UCSD-AML1 (cell line): ENCODE results near the gene CDH4.
"Not testable (repeated sequence)": the region's sequence is repeated elsewhere in the genome, so short reads cannot be mapped to it uniquely, and the experiment has no call there.

Experiments used
- DNase-seq: peaks from one replicate; lab custom pipeline; 2025; ENCODE audit not compliant: unreplicated experiment; lab: John Stamatoyannopoulos, UW

The CDH4 gene

DNA sequence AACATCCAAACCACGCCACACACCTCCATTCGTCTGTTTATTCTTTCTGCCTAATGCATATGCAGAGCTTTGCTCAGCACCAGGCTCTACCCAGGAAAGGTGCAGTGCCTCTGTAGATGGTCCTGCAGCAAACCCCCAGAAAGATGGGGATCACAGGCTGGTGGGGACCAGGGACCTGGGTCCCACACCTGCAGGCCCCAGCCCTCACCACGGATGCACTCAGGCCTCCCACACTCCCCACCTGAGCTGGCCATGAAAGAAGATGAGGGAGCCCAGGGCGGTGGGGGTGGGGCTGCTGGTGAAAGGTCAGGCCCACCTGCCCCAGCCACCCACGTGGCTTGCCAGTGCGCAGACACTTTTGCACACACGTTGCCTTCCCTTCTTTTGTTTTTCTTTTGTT lies 595.9 kb downstream of the CDH4 start:
- DNase-seq: no peak

DNA sequence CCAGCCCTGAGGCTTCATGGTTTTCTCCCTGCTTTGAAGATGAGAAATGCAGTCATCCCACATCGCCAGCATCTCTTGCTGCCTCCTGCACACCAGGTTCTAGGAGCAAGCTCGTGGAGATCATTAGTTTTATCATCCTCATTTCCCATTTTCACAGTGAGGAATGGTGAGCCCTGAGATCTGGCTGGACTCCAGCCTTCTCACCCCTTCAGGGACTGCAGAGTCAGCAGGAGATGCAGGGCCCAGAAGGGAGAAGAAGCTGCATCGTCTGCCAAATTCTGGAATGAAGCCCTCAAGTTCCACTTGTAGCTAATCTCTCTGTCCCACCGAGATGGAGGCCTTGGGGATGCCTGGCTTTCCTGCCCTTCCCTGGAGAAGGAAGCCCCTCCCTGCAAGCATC lies 596.8 kb downstream of the CDH4 start:
- DNase-seq: no peak

DNA sequence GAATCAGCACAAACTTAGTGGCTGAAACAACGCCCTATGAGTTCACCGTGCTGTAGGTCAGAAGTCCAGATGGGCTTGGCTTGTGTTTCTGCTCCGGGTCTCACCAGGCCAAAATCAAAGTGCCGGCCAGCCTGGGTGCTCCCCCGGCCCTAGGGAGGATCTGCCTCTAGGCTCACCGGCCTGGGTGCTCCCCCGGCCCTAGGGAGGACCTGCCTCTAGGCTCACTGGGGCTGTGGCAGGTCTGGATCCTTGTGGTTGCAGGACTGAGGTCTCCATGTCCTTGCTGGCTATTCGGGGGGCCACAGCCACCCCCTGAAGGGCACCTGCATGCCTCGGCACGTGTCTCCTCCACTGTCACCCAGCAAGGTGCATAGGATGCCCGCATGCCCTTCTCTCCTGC lies 597.3 kb downstream of the CDH4 start:
- no peak for DNase-seq

DNA sequence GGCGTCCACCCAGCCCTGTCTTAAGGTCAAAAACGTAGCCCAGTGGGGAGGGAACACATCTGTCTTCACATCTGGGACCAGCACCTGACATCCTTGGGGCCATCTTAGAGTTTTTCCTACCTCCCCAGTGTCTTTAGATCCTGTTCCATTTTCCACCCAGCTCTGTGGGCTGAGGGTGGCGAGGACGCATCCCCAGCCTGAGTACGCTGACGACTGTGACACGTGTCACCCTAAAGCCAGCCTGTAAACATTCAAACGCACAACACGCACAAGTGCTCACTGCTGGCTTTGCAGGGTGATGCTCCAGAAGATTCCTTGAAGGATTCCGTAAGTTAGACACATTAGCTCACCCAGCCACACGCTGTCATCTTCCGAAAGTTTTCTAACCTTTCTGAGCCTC lies 597.8 kb downstream of the CDH4 start:
- DNase-seq: no peak

DNA sequence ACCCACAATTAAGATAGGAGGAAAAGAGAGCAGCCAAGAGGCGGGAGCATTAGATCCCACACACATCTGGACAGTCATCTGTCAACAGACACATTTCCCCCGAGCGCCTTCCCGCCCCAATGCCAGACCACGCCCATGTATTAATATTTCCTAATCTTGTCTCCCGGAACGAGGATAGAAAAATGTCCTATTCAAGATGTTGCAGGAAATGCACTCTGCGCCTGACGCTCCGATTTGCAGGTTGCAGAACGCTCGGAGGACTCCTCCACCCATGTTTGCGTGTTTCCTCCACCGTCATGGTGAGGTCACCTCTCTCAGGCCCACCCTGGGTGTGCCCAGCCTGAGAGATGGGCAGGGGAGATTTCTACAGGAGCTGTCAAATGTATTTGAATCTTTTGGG lies 598.4 kb downstream of the CDH4 start:
- no peak for DNase-seq

DNA sequence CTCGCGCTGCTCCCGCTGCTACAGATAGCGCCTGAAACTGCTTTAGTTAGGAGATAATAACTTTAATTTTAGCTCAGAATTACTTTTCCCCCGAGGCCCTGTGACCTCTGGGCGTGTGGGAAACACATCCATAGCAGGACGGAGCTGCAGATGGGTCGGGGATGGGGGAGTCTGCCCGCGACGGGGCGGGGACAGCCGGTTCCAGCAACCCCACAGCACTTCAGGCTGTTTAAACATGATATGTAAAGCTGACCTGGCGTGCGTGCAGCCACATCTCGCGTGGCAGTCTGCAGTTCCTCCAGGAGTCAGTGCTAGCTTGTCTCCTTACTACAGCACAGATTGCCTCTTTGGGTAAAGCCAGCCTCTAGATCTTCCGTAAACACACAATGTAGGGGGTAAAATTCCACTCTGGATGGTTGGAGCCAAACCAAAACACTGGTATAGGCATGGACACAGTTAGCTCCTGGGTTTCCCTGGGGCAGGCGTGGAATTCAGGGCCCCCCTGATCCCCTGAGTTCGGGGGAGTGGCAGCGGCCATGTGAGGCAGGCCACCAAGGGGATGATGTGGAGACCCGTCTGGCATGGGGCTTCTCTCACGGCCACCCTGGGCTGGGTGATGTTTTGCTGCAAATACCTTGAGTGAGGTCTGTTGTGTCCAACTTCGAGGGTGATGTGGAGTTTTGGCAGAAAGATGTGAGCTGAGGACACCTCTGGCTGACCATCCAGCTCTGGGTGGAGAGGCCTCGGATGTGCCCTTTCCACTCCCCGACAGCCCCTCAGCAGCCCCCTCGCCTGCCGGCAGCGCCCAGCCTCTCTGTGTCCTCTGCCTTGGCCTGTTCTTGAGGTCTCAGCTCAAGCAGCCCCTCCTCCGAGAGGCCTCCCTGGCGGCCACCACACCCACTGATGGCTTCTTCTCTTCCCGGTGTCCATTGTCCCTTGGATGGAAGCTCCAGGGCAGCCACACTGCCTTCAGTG lies 599.2 kb downstream of the CDH4 start:
- DNase-seq: no peak

DNA sequence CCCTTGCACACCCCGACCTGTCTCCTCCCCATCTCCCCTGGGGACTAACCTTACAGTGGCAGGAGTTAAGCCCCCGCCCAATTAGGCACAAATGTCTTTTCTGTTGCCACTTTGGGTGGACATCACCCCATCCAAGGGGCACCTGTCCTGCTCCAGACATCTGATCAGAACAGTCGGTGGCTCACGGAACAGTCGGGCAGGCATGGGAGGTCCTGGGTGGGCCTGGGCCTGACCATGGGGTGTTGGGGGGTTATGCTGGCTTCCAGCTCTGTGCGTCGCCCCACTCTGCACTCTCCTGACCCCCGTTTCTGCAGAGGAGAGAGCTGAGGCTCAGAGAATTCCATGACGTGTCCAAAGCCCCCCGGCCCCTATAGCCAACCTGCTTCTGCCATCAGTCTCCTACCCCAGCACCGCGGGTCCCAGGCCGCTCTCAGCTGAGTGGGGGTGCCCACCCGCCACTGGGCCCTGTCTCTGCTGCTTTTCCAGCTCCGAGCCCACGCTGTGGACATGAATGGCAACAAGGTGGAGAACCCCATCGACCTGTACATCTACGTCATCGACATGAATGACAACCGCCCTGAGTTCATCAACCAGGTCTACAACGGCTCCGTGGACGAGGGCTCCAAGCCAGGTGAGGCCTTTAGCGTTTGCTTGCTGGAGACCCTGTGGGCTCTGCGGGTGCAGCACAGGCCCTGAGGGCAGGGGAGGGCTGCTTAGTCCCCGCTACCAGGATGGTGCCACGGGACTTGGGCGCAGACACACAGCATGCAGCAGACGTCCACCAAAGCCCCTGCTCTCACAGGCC lies 600.4 kb downstream of the CDH4 start:
- DNase-seq: no peak

DNA sequence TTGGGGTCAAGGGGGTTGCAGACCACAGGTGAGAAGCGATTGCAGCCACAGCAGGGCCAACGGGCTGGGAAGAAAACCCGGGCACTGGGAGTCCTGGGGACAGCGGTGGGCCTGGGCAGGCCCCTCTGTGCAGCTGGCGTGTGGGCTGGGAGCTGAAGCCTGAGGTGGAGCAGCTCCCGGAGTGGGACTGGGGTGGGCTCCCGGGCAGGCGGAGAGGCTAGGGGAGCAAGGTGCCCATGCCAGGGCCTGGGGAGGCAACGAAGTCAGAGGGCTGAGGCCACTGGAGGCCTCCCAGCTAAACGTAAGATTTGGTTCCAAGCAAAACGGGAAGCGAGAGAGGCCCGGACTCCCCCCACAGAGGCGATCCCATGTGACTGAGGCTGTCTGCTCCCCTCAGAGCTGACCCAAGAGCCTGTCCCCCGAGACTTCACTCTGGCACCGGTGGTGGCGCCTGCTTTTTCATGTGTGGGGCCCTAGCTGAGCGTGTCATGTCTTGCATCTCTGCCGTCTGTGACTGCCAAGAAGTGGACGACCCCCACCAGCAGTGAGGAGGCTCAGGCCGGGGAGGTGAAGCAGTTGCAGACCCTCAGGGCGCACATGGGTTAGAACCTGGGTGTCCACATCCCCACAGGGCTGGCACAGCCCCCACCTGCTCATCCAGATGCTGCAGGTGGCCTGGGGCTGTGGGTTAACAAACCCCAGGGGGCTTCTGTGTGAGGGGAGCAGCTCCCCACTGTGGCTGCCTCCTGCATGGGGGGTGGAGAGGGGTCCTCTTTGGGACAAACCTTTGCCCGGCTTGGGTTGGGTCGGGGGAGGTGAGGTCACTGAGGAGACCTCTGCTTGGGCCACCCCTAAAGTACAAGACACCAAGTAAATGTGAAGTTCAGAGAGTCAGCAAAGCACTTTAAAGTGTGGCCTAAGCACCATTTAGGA lies 601.3 kb downstream of the CDH4 start:
- no peak for DNase-seq

DNA sequence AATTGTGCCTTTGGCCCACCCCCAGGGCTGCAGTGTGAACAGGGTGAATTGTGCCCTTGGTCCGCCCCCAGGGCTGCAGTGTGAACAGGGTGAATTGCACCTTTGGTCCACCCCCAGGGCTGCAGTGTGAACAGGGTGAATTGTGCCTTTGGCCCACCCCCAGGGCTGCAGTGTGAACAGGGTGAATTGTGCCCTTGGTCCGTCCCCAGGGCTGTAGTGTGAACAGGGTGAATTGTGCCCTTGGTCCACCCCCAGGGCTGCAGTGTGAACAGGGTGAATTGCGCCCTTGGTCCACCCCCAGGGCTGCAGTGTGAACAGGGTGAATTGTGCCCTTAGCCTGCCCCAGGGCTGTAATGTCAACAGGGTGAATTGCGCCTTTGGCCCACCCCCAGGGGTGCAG lies 602.5 kb downstream of the CDH4 start:
- DNase-seq: not testable (repeated sequence)

DNA sequence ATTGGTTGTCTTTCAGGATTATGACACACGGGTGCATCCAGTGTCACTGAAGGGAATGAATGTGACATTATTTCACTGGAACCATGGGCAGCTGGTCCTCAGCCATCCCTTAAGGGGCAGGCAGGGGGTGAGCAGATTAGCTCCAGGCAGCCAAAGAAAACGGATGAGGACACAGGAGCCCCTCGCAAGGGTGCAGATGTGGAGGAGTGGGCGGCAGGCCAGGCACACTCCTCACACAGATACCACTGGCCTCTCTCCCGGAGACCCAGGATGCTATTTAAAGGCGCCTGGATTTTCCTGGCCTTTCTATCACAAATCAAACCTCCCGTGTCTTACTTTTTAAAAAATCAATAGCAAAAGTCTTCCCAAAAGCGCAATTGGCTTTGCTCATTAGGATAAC lies 603.2 kb downstream of the CDH4 start:
- no peak for DNase-seq

DNA sequence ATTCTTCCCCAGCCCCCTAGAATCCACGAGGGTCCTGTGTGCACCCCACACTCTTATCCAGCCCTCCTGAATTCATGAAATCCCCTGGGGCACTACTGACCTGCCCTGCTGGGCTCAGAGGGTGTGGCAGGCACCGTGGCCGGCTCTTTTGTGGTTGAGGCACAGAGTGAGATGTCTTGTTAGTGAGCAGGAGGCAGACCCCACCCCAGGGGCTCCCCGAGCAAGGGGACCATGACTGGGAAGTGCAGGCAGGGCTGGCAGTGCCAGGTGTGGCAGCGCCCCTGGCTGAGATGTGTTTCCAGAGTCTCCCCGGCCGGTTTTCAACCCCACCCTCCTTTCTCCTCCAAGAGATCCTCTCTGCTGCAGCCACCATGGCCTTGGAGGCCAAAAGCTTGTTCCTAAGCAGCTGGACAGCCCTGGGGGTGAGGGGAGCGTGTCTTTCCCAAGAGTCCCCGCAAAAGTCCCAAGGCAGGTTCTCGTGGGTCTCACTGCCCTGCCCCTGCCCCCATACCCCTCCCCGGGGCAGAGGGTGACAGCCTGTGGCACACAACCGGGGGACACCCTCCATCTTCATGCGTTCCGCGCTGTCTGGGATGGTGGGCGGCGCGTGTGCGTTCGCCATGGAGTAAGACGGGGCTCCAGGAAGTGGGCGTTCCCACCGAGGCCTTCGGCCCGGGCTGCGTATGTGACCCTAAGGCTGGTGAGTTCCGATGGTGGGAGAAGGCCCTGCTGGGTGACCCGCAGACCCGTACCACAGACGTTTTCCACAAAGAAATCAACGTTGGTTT lies 604.8 kb downstream of the CDH4 start:
- DNase-seq: no peak

DNA sequence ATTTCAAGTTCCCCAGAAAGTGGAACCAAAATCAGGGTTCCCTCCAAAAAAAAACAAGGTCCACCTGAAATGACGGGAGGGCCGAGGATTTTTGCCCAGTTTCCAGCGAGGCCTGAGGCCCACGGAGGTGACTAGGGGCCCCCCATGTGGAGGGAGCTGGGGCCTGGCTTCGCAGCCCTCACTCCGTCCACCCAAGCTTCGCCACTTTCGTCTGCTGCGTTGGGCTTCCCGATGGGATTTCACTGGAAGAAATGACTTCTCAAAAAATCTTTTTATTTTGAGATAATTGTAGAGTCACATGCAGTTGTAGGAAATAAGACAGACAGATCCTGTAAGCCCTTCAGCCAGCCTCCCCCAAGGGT lies 605.3 kb downstream of the CDH4 start:
- no peak for DNase-seq

DNA sequence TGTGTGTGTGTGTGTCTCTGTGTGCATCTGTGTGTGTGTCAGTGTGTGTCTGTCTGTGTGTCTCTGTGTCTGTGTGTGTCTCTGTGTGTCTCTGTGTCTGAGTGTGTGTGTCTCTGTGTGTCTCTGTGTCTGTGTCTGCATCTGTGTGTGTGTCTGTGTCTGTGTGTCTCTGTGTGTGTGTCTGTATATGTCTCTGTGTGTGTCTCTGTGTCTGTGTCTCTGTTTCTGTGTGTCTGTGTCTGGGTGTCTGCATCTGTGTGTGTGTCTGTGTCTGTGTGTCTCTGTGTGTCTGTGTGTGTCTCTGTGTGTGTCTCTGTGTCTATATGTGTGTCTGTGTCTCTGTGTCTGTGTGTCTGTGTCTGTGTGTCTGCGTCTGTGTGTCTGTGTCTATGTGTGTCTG lies 605.8 kb downstream of the CDH4 start:
- no peak for DNase-seq

DNA sequence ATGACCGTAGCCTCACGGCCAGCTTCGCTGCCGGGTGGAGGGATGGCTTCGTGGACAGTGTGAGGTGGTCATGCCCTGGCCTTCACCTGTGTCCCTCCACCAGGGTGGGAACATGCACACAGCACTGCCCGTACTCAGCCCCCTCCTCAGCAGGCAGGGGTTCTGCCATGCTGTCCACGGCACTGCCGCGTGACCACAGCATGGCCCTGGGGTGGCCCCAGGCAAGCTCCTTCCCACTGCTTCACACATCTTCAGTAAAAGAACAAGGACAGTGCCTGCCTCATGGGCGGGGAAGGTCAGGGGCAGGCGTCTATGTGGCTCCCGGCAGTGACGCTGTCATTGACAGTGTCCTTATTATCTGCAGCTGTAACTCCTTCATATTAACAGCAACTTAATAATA lies 607.7 kb downstream of the CDH4 start:
- DNase-seq: no peak

DNA sequence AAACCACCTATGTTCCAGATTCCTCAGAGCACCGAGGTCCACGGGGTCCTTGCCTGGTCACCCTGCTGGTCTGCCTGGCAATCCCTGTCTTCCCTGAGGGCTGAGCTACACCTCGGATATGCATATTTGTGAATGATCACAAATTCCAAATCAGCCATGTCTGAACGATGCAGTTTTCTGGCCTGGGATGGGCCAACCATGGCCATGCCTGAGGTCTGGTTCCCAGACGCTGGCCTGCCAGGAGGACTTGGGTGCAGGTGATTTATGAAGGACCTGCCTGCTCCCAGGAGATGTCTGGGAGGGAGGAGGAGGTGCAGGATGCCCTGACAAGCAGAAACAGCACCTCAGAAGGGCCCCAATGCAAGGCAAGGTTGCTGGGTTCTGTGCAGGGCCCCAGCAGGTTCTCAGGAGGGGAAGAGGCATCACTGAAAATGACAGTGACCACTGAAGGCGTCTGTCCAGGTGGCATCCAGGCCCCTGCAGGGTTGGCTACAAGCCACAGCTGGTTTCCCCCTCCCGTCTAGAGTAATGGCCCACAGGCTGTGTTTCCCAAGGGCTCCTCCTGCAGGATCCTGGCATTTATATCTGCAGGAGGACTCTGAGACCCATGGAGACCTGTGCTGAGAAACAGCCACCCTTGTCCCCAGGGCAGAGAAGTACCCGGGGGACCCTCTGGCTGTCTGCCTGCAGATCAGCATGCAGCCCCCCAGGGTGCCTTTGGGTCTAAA lies 608.4 kb downstream of the CDH4 start:
- no peak for DNase-seq

DNA sequence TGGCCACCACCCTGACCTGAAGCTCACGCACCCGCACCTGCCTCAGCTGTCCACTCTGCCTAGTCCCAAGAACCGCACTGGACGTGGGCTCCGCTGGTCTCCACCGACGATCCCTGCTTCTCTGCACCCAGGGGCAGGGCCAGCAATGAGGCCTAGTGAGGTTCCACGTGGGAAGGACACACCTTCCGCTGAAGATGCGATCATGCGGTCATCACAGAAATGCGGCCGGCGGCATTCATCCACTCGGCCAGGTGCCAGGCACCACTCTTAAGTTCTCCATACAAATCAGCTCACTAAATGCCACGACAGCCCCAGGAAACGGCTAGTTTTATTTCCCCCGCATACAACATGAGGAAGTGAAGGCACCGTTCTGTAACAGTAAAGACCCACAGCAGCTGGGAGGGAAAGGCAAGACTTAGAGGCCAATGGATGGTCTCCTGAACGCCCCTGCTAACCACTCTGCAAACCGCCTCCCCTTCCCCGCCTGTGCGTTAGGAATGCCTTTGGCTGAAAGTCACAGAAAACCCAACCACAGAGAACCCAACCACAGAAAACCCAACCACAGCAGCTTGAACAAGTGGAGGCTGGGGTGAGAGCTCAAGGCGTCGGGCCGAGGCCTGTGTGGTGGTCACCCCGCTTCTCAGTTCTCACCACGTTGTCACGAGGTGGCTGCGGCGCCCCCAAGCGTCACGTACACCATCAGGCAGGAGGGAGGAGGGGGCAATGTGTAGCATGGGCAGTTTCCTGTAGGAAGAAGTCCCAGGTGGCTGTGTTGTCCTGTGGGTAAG lies 609.2 kb downstream of the CDH4 start:
- no peak for DNase-seq

DNA sequence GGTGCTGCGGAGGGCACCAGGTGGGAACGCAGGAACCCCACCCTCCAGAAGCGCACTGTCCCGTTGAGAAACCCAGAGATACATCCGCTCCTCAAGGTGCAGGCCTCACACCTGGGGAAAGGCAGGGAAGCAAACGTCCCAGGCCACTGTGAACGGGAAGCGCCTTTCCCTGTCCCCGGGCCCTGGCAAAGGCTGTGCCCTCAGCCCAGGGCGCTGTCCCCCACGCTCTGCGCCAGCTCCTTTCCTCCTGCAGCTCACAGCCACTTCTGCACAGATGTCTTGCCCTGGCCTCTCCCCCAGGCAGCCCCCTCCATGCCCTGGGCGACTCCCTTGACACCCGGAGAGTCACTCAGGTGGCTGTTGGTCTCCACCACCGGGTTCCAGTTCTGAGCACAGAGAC lies 609.8 kb downstream of the CDH4 start:
- no peak for DNase-seq

DNA sequence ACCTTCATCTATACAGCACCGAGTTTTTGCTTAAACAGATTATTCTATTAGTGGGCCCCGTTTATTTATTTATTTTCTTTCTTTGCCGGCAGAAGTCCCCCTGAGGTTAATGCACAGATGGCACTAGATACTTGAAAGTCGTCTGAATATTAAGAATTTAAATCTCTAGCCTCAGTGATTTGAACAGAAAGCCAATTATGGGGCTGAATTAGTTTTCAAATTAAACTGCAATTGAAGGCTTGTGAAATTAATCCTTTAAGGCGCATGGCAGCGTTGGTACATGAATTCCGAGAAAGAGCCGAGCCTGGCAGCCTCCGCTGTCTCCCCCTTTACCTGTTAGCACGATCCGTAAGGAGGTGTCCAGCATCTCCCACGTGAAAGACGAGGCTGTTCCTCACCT lies 610.8 kb downstream of the CDH4 start:
- no peak for DNase-seq

DNA sequence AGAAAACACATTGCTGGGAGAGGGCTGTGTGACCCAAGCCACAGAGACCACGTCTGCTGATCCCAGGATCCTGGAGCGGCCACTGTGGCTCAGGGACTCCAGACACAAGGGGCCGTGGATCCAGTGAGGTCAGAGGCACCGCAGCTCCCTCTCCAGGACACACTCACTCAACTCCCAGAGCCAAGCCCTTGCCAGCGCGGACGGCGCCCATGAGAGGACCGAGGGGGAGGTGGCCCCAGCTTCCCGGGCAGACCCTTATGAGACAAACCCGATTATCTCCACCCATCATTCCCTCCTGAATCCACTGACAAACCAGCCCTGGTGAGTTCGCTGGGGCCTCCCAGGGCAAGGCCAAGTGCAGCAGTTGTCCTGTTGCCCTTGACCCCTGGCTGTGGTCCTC lies 612.4 kb downstream of the CDH4 start:
- no peak for DNase-seq
